IMR-90 (cell line): ENCODE data around the gene CST11. TPM values are rescaled to one million over a fixed set of nuclear protein-coding genes. Genes with fewer than 3 reads are reported as not detected.

Experiments used
- ATAC-seq: fragments of 200-7000 bp; cut with Tn5 transposase; 2 replicates; pipeline ENCODE4 v1.9.1; 2020; ENCODE audit warnings: low read depth, mild to moderate bottlenecking, moderate library complexity
- BruUV-seq: library from RNA; stranded (reverse); fragments of 400-500 nt; replicated peaks from 2 replicates; lab custom pipeline; 2021; lab: Mats Ljungman, UMichigan
- CTCF ChIA-PET: fragments of 300-600 bp; formaldehyde crosslinking; extraction: SDS; loops from one replicate; lab custom pipeline; 2021; ENCODE audit warnings: antibody characterized with exemption; lab: Yijun Ruan, JAX
- POLR2A ChIA-PET: fragments of 300-600 bp; sonication (Branson Sonifier 250); formaldehyde crosslinking; loops from one replicate; lab custom pipeline; 2022; ENCODE audit warnings: antibody characterized with exemption; ENCODE audit not compliant: unreplicated experiment; lab: Charles Lee
- DNase-seq: peaks from one replicate; pipeline ENCODE4 v3.0.0; 2013
- H2AFZ ChIP-seq: replicated peaks from 2 replicates; pipeline ENCODE3; 2013; ENCODE audit warnings: low read length, mild to moderate bottlenecking; ENCODE audit not compliant: poor library complexity
- H2AK5ac ChIP-seq: 2 replicates; pipeline ENCODE4 v1.6.1; 2013; ENCODE audit warnings: low read depth, low read length, inconsistent platforms
- H2AK9ac ChIP-seq: replicated peaks from 2 replicates; pipeline ENCODE3; 2013; ENCODE audit warnings: mild to moderate bottlenecking, low read depth, low read length, moderate library complexity; ENCODE audit not compliant: poor library complexity
- H2BK120ac ChIP-seq: 2 replicates; pipeline ENCODE4 v1.6.1; 2013; ENCODE audit warnings: low read depth, low read length, inconsistent platforms
- H2BK15ac ChIP-seq: 3 replicates; pipeline ENCODE4 v1.6.1; 2013; ENCODE audit warnings: low read depth, low read length, inconsistent platforms
- H2BK20ac ChIP-seq: 2 replicates; pipeline ENCODE4 v1.6.1; 2013; ENCODE audit warnings: low read depth, mild to moderate bottlenecking, inconsistent platforms, low read length, moderate library complexity
- H2BK5ac ChIP-seq: 2 replicates; pipeline ENCODE4 v1.6.1; 2013; ENCODE audit warnings: mild to moderate bottlenecking, low read depth, low read length, inconsistent platforms; ENCODE audit not compliant: poor library complexity, severe bottlenecking
- H3K14ac ChIP-seq: replicated peaks from 2 replicates; pipeline ENCODE4 v1.6.1; 2013; ENCODE audit warnings: low read depth, low read length, inconsistent platforms
- H3K18ac ChIP-seq: 2 replicates; pipeline ENCODE4 v1.6.1; 2013; ENCODE audit warnings: low read depth, low read length, control low read depth
- H3K23ac ChIP-seq: 2 replicates; pipeline ENCODE4 v1.6.1; 2013; ENCODE audit warnings: low read depth, low read length, inconsistent platforms
- H3K27ac ChIP-seq: 2 replicates; pipeline ENCODE4 v1.5.1; 2013; ENCODE audit warnings: mild to moderate bottlenecking, control low read depth, low read length; ENCODE audit not compliant: insufficient read depth
- H3K27me3 ChIP-seq: 2 replicates; pipeline ENCODE4 v1.6.1; 2013; ENCODE audit warnings: low read length; ENCODE audit not compliant: control insufficient read depth, insufficient read depth
- H3K36me3 ChIP-seq: 2 replicates; pipeline ENCODE4 v1.6.1; 2013; ENCODE audit warnings: low read length, mixed read lengths; ENCODE audit not compliant: control insufficient read depth, insufficient read depth
- H3K4ac ChIP-seq: 2 replicates; pipeline ENCODE4 v1.6.1; 2013; ENCODE audit warnings: low read depth, low read length, inconsistent platforms
- H3K4me1 ChIP-seq: 2 replicates; pipeline ENCODE4 v1.6.1; 2013; ENCODE audit warnings: low read length, mixed read lengths; ENCODE audit not compliant: control insufficient read depth, insufficient read depth
- H3K4me2 ChIP-seq: 2 replicates; pipeline ENCODE4 v1.6.1; 2013; ENCODE audit warnings: low read depth, mild to moderate bottlenecking, control low read depth, low read length, moderate library complexity
- H3K4me3 ChIP-seq: 2 replicates; pipeline ENCODE4 v1.5.1; 2013; ENCODE audit warnings: low read depth, mild to moderate bottlenecking, control low read depth, low read length, moderate library complexity; ENCODE audit not compliant: insufficient read depth
- H3K56ac ChIP-seq: 2 replicates; pipeline ENCODE4 v1.6.1; 2013; ENCODE audit warnings: low read length, inconsistent platforms; ENCODE audit not compliant: insufficient read depth; ENCODE audit errors: extremely low read depth
- H3K79me1 ChIP-seq, 2 experiments: 2 replicates each; pipeline ENCODE4 v1.6.1; 2013; ENCODE audit warnings: low read length in 2 of 2, inconsistent platforms in 1 of 2, low read depth in 1 of 2
- H3K9ac ChIP-seq: 2 replicates; pipeline ENCODE4 v1.6.1; 2013; ENCODE audit warnings: low read depth, low read length, control low read depth
- H3K9me1 ChIP-seq: 2 replicates; pipeline ENCODE4 v1.6.1; 2013; ENCODE audit warnings: low read length, inconsistent platforms; ENCODE audit not compliant: insufficient read depth
- H3K9me3 ChIP-seq: 2 replicates; pipeline ENCODE4 v1.6.1; 2013; ENCODE audit warnings: low read length; ENCODE audit not compliant: control insufficient read depth, insufficient read depth
- H4K20me1 ChIP-seq: 2 replicates; pipeline ENCODE4 v1.6.1; 2013; ENCODE audit warnings: low read length, inconsistent platforms; ENCODE audit not compliant: insufficient read depth
- H4K5ac ChIP-seq: 2 replicates; pipeline ENCODE4 v1.6.1; 2013; ENCODE audit warnings: mild to moderate bottlenecking, low read depth, low read length, control low read depth
- H4K8ac ChIP-seq, 2 experiments: 2 replicates each; pipeline ENCODE4 v1.6.1; 2013; ENCODE audit warnings: low read depth in 2 of 2, low read length in 2 of 2, control low read depth in 1 of 2, inconsistent platforms in 1 of 2
- H4K91ac ChIP-seq: 2 replicates; pipeline ENCODE4 v1.6.1; 2013; ENCODE audit warnings: low read depth, low read length, inconsistent platforms; ENCODE audit not compliant: insufficient read depth
- BHLHE40 ChIP-seq: fragments of 150-350 bp; IDR thresholded peaks from 2 replicates; pipeline ENCODE4 v1.6.1; 2016; ENCODE audit warnings: mild to moderate bottlenecking, low read depth, low read length
- CEBPB ChIP-seq: IDR thresholded peaks from 2 replicates; pipeline ENCODE4 v1.6.1; 2012; ENCODE audit warnings: low read depth, low read length, improper control_type of control experiment
- MAFK ChIP-seq: IDR thresholded peaks from 2 replicates; pipeline ENCODE4 v1.6.1; 2012; ENCODE audit warnings: low read depth, low read length, improper control_type of control experiment
- MAZ ChIP-seq: IDR thresholded peaks from 2 replicates; pipeline ENCODE4 v1.6.1; 2012; ENCODE audit warnings: low read depth, mild to moderate bottlenecking, low read length, improper control_type of control experiment, moderate library complexity, borderline replicate concordance
- NFE2L2 ChIP-seq: fragments of 150-350 bp; IDR thresholded peaks from 2 replicates; pipeline ENCODE4 v1.6.1; 2016; ENCODE audit warnings: low read depth, mild to moderate bottlenecking, low read length
- RAD21 ChIP-seq: IDR thresholded peaks from 2 replicates; pipeline ENCODE4 v1.6.1; 2012; ENCODE audit warnings: low read length, improper control_type of control experiment
- SMC3 ChIP-seq: fragments of 150-350 bp; IDR thresholded peaks from 2 replicates; pipeline ENCODE4 v1.6.1; 2016; ENCODE audit warnings: low read depth, mild to moderate bottlenecking, antibody characterized with exemption, low read length, moderate library complexity
- WGBS, 2 experiments: methylation state at CpG; one replicate each; pipeline versions ENCODE4 v1.1.5 to v1.1.7; 2013; ENCODE audit warnings: missing lambda C conversion rate in 2 of 2; ENCODE audit not compliant: insufficient read length in 1 of 2; ENCODE audit errors: extremely low coverage in 2 of 2; 5-methylcytosine and 5-hydroxymethylcytosine counted together
- dilution Hi-C: fragments of 300-500 bp; cut with HindIII; formaldehyde crosslinking; loops from one replicate; pipeline ENCODE4 v1.14.3; 2018; ENCODE audit warnings: low sequenced_read_pairs; ENCODE audit not compliant: unreplicated experiment
- in situ Hi-C: fragments of 300-500 bp; cut with MboI; formaldehyde crosslinking; loops from 3 replicates; pipeline ENCODE4 v1.14.3; 2019; ENCODE audit warnings: low sequenced_read_pairs, inconsistent platforms, mixed read lengths
- intact Hi-C: fragments of 100-400 bp; cut with micrococcal nuclease; formaldehyde crosslinking; loops from 2 replicates; pipeline ENCODE4 v1.10.0; 2022
- polyA plus RNA-seq, 3 experiments: library from polyadenylated mRNA; depleted of rRNA; stranded (reverse); fragments of >200 nt; gene quantifications; 2 replicates each; pipeline ENCODE4 v1.2.3, GENCODE V29; 2012; ENCODE audit warnings: low replicate concordance in 1 of 3
- total RNA-seq: library from RNA; depleted of rRNA; stranded (reverse); fragments of >200 nt; gene quantifications from 2 replicates; pipeline ENCODE4 v1.2.3, GENCODE V29; 2012

CST11 gene
- total and polyA plus RNA-seq, 2 of the 4 experiments (the other 2 are of a cell fraction) = not detected

- TF ChIP-seq MAFK (no peak), NFE2L2 (no peak), CEBPB (no peak), RAD21 (no peak), BHLHE40 (no peak), SMC3 (no peak), MAZ (no peak)
- intact Hi-C loops (no loop called here), in situ Hi-C loops (no loop called here), dilution Hi-C loops (no loop called here)
- ChIA-PET POLR2A (no interaction called here), CTCF (interaction anchor here (0.6 kb wide), 1 partner anchor 10 kb away, joined by 5 read pairs; no protein-coding TSS in a partner anchor)
- H2BK120ac ChIP-seq = no peak overlapping the region
- DNase-seq (no peak), ATAC-seq (0 out of 2 replicates have a peak, but pooled peaks have one; percentile 29)
- H4K5ac ChIP-seq = no peak overlapping the region
- no peaks in the 10 kb centered on the region for H3K36me3 ChIP-seq
- H2BK15ac ChIP-seq = no peak overlapping the region
- no peak overlapping the region for H3K27ac ChIP-seq
- no peaks in the 10 kb centered on the region for H4K20me1 ChIP-seq
- no peak overlapping the region for H2BK5ac ChIP-seq
- BruUV-seq = no TSS peak
- no peak overlapping the region for H2AK5ac ChIP-seq
- H3K27me3 ChIP-seq = peaks cover 10% of the 10 kb centered on the region
- H3K4me2 ChIP-seq = no peak overlapping the region
- H2BK20ac ChIP-seq = no peak overlapping the region
- H2AFZ ChIP-seq = peak overlapping the region; percentile 40
- H4K91ac ChIP-seq = no peak overlapping the region
- H3K18ac ChIP-seq = no peak overlapping the region
- no peak overlapping the region for H3K23ac ChIP-seq
- H4K8ac ChIP-seq = peak overlapping the region; percentile 25 to 26; a peak in 1 of 4 replicates
- no peaks in the 10 kb centered on the region for H3K79me1 ChIP-seq
- no peak overlapping the region for H3K9ac ChIP-seq
- WGBS, 2 experiments = 100% methylated on average over 1 of the region's 3 CpGs; no CpG with 5 or more reads in 1 of the 2 experiments
- no peaks in the 10 kb centered on the region for H3K9me3 ChIP-seq
- H3K56ac ChIP-seq = no peak overlapping the region
- H3K9me1 ChIP-seq = no peaks in the 10 kb centered on the region
- H2AK9ac ChIP-seq = no peak overlapping the region
- H3K4me3 ChIP-seq = no peak overlapping the region
- no peak overlapping the region for H3K14ac ChIP-seq
- no peak overlapping the region for H3K4ac ChIP-seq
- H3K4me1 ChIP-seq = no peaks in the 10 kb centered on the region
Measured at GRCh38 chr20:23436681-23437080, 16.0 kb downstream of the CST11 start.
